GM12892 (cell line): ENCODE measurements around the gene KRT17.

Experiments used
- POLR2AphosphoS5 ChIP-seq: IDR thresholded peaks from 2 replicates; pipeline ENCODE4 v1.6.1; 2011; ENCODE audit warnings: low read depth, low read length, control low read depth
- TAF1 ChIP-seq: IDR thresholded peaks from 2 replicates; pipeline ENCODE4 v1.6.1; 2011; ENCODE audit warnings: low read depth, mild to moderate bottlenecking, control low read depth, low read length, borderline replicate concordance

DNA sequence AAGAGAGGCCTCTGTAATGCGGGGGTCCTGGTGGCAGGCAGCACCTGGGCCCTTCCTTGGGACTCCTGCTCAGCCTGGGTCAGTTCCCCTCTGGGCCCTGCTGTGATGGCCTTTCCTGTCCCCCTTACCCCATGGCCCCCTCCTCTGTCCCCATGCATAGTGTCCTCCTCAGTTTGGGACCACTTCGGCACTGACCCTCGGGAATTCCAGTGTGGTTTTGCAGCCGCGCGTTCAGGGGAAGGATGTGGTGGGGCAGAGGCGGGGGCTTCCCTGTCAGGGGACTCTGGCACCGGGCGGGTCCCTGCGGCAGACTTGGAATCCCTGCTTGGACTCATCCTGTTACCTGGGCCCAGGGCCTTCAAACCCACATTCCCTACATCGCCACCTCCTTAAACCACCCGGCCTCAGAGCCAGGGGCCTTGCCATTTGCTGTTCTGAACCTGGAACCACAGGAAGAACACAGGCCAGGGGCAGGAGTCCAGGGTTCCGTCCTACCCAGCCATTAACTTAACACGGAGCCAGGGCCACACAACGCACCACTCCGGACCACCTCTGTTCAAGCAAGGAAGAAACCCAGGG, 32.9 kb upstream of the KRT17 start:
- TF ChIP-seq POLR2AphosphoS5 (no peak), TAF1 (no peak)
